CD4-positive, alpha-beta T cell treated with Interleukin-12 subunit alpha and Interleukin-12 subunit beta, for 1 hour (primary cell): ENCODE measurements around the gene ATOX1.

ENCODE experiments used
- DNase-seq: peaks from one replicate; pipeline ENCODE4 v3.0.0-alpha.2; 2020

Gene ATOX1

GRCh38 chr5:151770383-151771258 lies 12.2 kb upstream of the ATOX1 start:
- DNase-seq, result no peak

GRCh38 chr5:151766975-151767374 lies 8.5 kb upstream of the ATOX1 start:
- no peak for DNase-seq

GRCh38 chr5:151764801-151765200 lies 6.4 kb upstream of the ATOX1 start:
- no peak for DNase-seq

- DNase-seq, result no peak
Measured at GRCh38 chr5:151758141-151758429, 346 bp downstream of the ATOX1 start.

- DNase-seq, result peak; percentile 19
Measured at GRCh38 chr5:151757233-151758140, 944 bp downstream of the ATOX1 start.

- no peak for DNase-seq
Measured at GRCh38 chr5:151755383-151755782, 3.0 kb downstream of the ATOX1 start.

GRCh38 chr5:151751593-151751992 lies 6.8 kb downstream of the ATOX1 start:
- DNase-seq, result no peak

GRCh38 chr5:151751091-151751490 lies 7.3 kb downstream of the ATOX1 start:
- DNase-seq, result no peak

GRCh38 chr5:151750121-151750520 lies 8.3 kb downstream of the ATOX1 start:
- DNase-seq, result no peak

- peak; percentile 49 for DNase-seq
Measured at GRCh38 chr5:151745071-151745705, 13.2 kb downstream of the ATOX1 start.

GRCh38 chr5:151743530-151743929 lies 14.9 kb downstream of the ATOX1 start:
- no peak for DNase-seq

- no peak for DNase-seq
Measured at GRCh38 chr5:151742870-151743294, 15.5 kb downstream of the ATOX1 start.

- DNase-seq, result no peak
Measured at GRCh38 chr5:151741678-151742423, 16.6 kb downstream of the ATOX1 start.

- DNase-seq, result no peak
Measured at GRCh38 chr5:151740958-151741373, 17.5 kb downstream of the ATOX1 start.

- peak; percentile 67 for DNase-seq
Measured at GRCh38 chr5:151740336-151740942, 18.0 kb downstream of the ATOX1 start.

- DNase-seq, result no peak
Measured at GRCh38 chr5:151739939-151740335, 18.5 kb downstream of the ATOX1 start.

- DNase-seq, result no peak
Measured at GRCh38 chr5:151739395-151739794, 19.0 kb downstream of the ATOX1 start.

GRCh38 chr5:151738125-151738848 lies 20.1 kb downstream of the ATOX1 start:
- DNase-seq, result no peak

GRCh38 chr5:151737431-151737830 lies 21.0 kb downstream of the ATOX1 start:
- no peak for DNase-seq

GRCh38 chr5:151735646-151736045 lies 22.8 kb downstream of the ATOX1 start:
- no peak for DNase-seq

- no peak for DNase-seq
Measured at GRCh38 chr5:151734064-151734408, 24.4 kb downstream of the ATOX1 start.
